Activated CD8-positive, alpha-beta memory T cell treated with anti-CD3 and anti-CD28 coated beads, Interleukin-2, amount 10 ng/mL, durations not matched to agents 7 days and 5 days (primary cell): Measurements from ENCODE around the gene FCHSD2. TPM values are rescaled to one million over a fixed set of nuclear protein-coding genes. Genes with fewer than 3 reads are reported as not detected.

ENCODE experiments used
- ATAC-seq: fragments of 150-1000 bp; cut with Tn5 transposase; one replicate; pipeline ENCODE4 v1.10.0; 2021; ENCODE audit warnings: moderate library complexity
- CTCF ChIA-PET: fragments of 350-600 bp; sonication (Branson Sonifier 250); formaldehyde crosslinking; loops from one replicate; lab custom pipeline; 2021; ENCODE audit warnings: antibody characterized with exemption; lab: Charles Lee
- DNase-seq: peaks from one replicate; pipeline ENCODE4 v3.0.0-alpha.2; 2020
- H3K27ac Mint-ChIP-seq: one replicate; pipeline ENCODE4 v1.8.0; 2021; ENCODE audit warnings: mild to moderate bottlenecking, mixed read lengths
- H3K27me3 Mint-ChIP-seq: one replicate; pipeline ENCODE4 v1.8.0; 2021; ENCODE audit warnings: mixed read lengths
- H3K36me3 Mint-ChIP-seq: one replicate; pipeline ENCODE4 v1.8.0; 2021; ENCODE audit warnings: mild to moderate bottlenecking, mixed read lengths
- H3K4me1 Mint-ChIP-seq: one replicate; pipeline ENCODE4 v1.8.0; 2021; ENCODE audit warnings: mixed read lengths
- H3K4me3 Mint-ChIP-seq: one replicate; pipeline ENCODE4 v1.8.0; 2021; ENCODE audit warnings: mild to moderate bottlenecking, moderate library complexity, mixed read lengths
- H3K9me3 Mint-ChIP-seq: one replicate; pipeline ENCODE4 v1.8.0; 2022; ENCODE audit warnings: low read depth, mixed read lengths
- total RNA-seq, 2 experiments: library from RNA; stranded (reverse); gene quantifications; one replicate each; pipeline ENCODE4 v1.2.3, GENCODE V29; 2021

Gene FCHSD2
- total RNA-seq, 2 experiments from 2014 or later, result 42.1 to 71.0 TPM

- ATAC-seq, result no peak
- Mint-ChIP-seq H3K4me3 (no peak overlapping the region), H3K9me3 (no peaks in the 10 kb centered on the region), H3K27ac (no peak overlapping the region), H3K27me3 (no peaks in the 10 kb centered on the region), H3K36me3 (peaks cover 12% of the 10 kb centered on the region), H3K4me1 (peaks cover 4% of the 10 kb centered on the region)
- CTCF ChIA-PET, result no interaction called here
- no peak for DNase-seq
These were observed 190.9 kb downstream of the FCHSD2 start for GRCh38 chr11:72951193-72951592.

GRCh38 chr11:72950685-72951084, 191.4 kb downstream of the FCHSD2 start:
- no peaks in the 10 kb centered on the region for H3K27me3 Mint-ChIP-seq
- H3K27ac Mint-ChIP-seq, result no peak overlapping the region
- no peak overlapping the region for H3K4me3 Mint-ChIP-seq
- CTCF ChIA-PET, result no interaction called here
- peaks cover 11% of the 10 kb centered on the region for H3K36me3 Mint-ChIP-seq
- DNase-seq, result no peak
- ATAC-seq, result no peak
- H3K9me3 Mint-ChIP-seq, result no peaks in the 10 kb centered on the region
- H3K4me1 Mint-ChIP-seq, result peaks cover 2% of the 10 kb centered on the region

GRCh38 chr11:72947229-72947628, 194.9 kb downstream of the FCHSD2 start:
- CTCF ChIA-PET, result no interaction called here
- Mint-ChIP-seq H3K27ac (no peak overlapping the region), H3K36me3 (peaks cover 17% of the 10 kb centered on the region), H3K27me3 (no peaks in the 10 kb centered on the region), H3K4me1 (no peaks in the 10 kb centered on the region), H3K9me3 (no peaks in the 10 kb centered on the region), H3K4me3 (no peak overlapping the region)
- DNase-seq (no peak), ATAC-seq (no peak)

GRCh38 chr11:72943664-72944063, 198.5 kb downstream of the FCHSD2 start:
- DNase-seq, result no peak
- CTCF ChIA-PET, result no interaction called here
- ATAC-seq, result no peak
- no peaks in the 10 kb centered on the region for H3K27me3 Mint-ChIP-seq
- peaks cover 17% of the 10 kb centered on the region for H3K36me3 Mint-ChIP-seq
- H3K4me1 Mint-ChIP-seq, result no peaks in the 10 kb centered on the region
- no peaks in the 10 kb centered on the region for H3K9me3 Mint-ChIP-seq
- no peak overlapping the region for H3K27ac Mint-ChIP-seq
- H3K4me3 Mint-ChIP-seq, result no peak overlapping the region

- Mint-ChIP-seq H3K4me3 (no peak overlapping the region), H3K27me3 (no peaks in the 10 kb centered on the region), H3K36me3 (peaks cover 19% of the 10 kb centered on the region), H3K9me3 (no peaks in the 10 kb centered on the region), H3K4me1 (no peaks in the 10 kb centered on the region), H3K27ac (no peak overlapping the region)
- ATAC-seq (no peak), DNase-seq (no peak)
- CTCF ChIA-PET, result interaction anchor here (1.5 kb wide), 1 partner anchor 16 kb away, joined by 6 read pairs; no protein-coding TSS in a partner anchor
These were observed 201.7 kb downstream of the FCHSD2 start for GRCh38 chr11:72940417-72940816.

GRCh38 chr11:72939031-72939430, 203.1 kb downstream of the FCHSD2 start:
- H3K4me1 Mint-ChIP-seq, result no peaks in the 10 kb centered on the region
- no peak for ATAC-seq
- no peak for DNase-seq
- CTCF ChIA-PET, result no interaction called here
- H3K27ac Mint-ChIP-seq, result no peak overlapping the region
- no peaks in the 10 kb centered on the region for H3K27me3 Mint-ChIP-seq
- no peaks in the 10 kb centered on the region for H3K9me3 Mint-ChIP-seq
- H3K36me3 Mint-ChIP-seq, result peaks cover 19% of the 10 kb centered on the region
- no peak overlapping the region for H3K4me3 Mint-ChIP-seq

- H3K27ac Mint-ChIP-seq, result no peak overlapping the region
- no peaks in the 10 kb centered on the region for H3K4me1 Mint-ChIP-seq
- no peak for DNase-seq
- no peaks in the 10 kb centered on the region for H3K9me3 Mint-ChIP-seq
- peaks cover 13% of the 10 kb centered on the region for H3K36me3 Mint-ChIP-seq
- H3K27me3 Mint-ChIP-seq, result no peaks in the 10 kb centered on the region
- CTCF ChIA-PET, result no interaction called here
- H3K4me3 Mint-ChIP-seq, result no peak overlapping the region
- ATAC-seq, result no peak
These were observed 204.7 kb downstream of the FCHSD2 start for GRCh38 chr11:72937439-72937838.

- DNase-seq (no peak), ATAC-seq (no peak)
- Mint-ChIP-seq H3K36me3 (peaks cover 9% of the 10 kb centered on the region), H3K9me3 (no peaks in the 10 kb centered on the region), H3K27me3 (no peaks in the 10 kb centered on the region), H3K27ac (no peak overlapping the region), H3K4me3 (no peak overlapping the region), H3K4me1 (no peaks in the 10 kb centered on the region)
- CTCF ChIA-PET, result no interaction called here
These were observed 206.4 kb downstream of the FCHSD2 start for GRCh38 chr11:72935700-72936099.

GRCh38 chr11:72932132-72932570, 210.0 kb downstream of the FCHSD2 start:
- Mint-ChIP-seq H3K27ac (no peak overlapping the region), H3K27me3 (no peaks in the 10 kb centered on the region), H3K36me3 (no peaks in the 10 kb centered on the region), H3K4me1 (no peaks in the 10 kb centered on the region), H3K4me3 (no peak overlapping the region), H3K9me3 (no peaks in the 10 kb centered on the region)
- ATAC-seq, result no peak
- DNase-seq, result no peak
- CTCF ChIA-PET, result no interaction called here

GRCh38 chr11:72930008-72930407, 212.1 kb downstream of the FCHSD2 start:
- Mint-ChIP-seq H3K27me3 (no peaks in the 10 kb centered on the region), H3K27ac (no peak overlapping the region), H3K9me3 (no peaks in the 10 kb centered on the region), H3K36me3 (no peaks in the 10 kb centered on the region), H3K4me1 (no peaks in the 10 kb centered on the region), H3K4me3 (no peak overlapping the region)
- ATAC-seq, result no peak
- CTCF ChIA-PET, result interaction anchor here (1.2 kb wide), 1 partner anchor 248 kb away, joined by 3 read pairs; no protein-coding TSS in a partner anchor
- no peak for DNase-seq

GRCh38 chr11:72929256-72929655, 212.9 kb downstream of the FCHSD2 start:
- no peaks in the 10 kb centered on the region for H3K27me3 Mint-ChIP-seq
- ATAC-seq (no peak), DNase-seq (no peak)
- no peaks in the 10 kb centered on the region for H3K36me3 Mint-ChIP-seq
- peaks cover 5% of the 10 kb centered on the region for H3K4me1 Mint-ChIP-seq
- CTCF ChIA-PET, result interaction anchor here (1.2 kb wide), 1 partner anchor 248 kb away, joined by 3 read pairs; no protein-coding TSS in a partner anchor
- H3K9me3 Mint-ChIP-seq, result no peaks in the 10 kb centered on the region
- no peak overlapping the region for H3K27ac Mint-ChIP-seq
- H3K4me3 Mint-ChIP-seq, result no peak overlapping the region

- DNase-seq, result no peak
- Mint-ChIP-seq H3K36me3 (no peaks in the 10 kb centered on the region), H3K4me1 (peaks cover 5% of the 10 kb centered on the region), H3K27ac (no peak overlapping the region), H3K4me3 (no peak overlapping the region), H3K9me3 (no peaks in the 10 kb centered on the region), H3K27me3 (no peaks in the 10 kb centered on the region)
- ATAC-seq, result no peak
- CTCF ChIA-PET, result interaction anchor here (1.0 kb wide), 1 partner anchor 250 kb away, joined by 3 read pairs; no protein-coding TSS in a partner anchor
These were observed 214.7 kb downstream of the FCHSD2 start for GRCh38 chr11:72927380-72927779.

GRCh38 chr11:72926076-72926475, 216.0 kb downstream of the FCHSD2 start:
- ATAC-seq (no peak), DNase-seq (no peak)
- CTCF ChIA-PET, result interaction anchor here (0.6 to 3.8 kb wide), 4 partner anchors 8 to 255 kb away, joined by 3 to 39 read pairs (median 4); no protein-coding TSS in a partner anchor
- Mint-ChIP-seq H3K27me3 (no peaks in the 10 kb centered on the region), H3K9me3 (no peaks in the 10 kb centered on the region), H3K27ac (no peak overlapping the region), H3K4me3 (no peak overlapping the region), H3K4me1 (peaks cover 5% of the 10 kb centered on the region), H3K36me3 (peaks cover 7% of the 10 kb centered on the region)

GRCh38 chr11:72925656-72926055, 216.5 kb downstream of the FCHSD2 start:
- ATAC-seq (no peak), DNase-seq (no peak)
- H3K27me3 Mint-ChIP-seq, result no peaks in the 10 kb centered on the region
- CTCF ChIA-PET, result interaction anchor here (0.6 to 3.8 kb wide), 6 partner anchors 8 to 257 kb away, joined by 3 to 39 read pairs (median 6); no protein-coding TSS in a partner anchor
- H3K4me3 Mint-ChIP-seq, result no peak overlapping the region
- H3K36me3 Mint-ChIP-seq, result peaks cover 7% of the 10 kb centered on the region
- H3K27ac Mint-ChIP-seq, result no peak overlapping the region
- no peaks in the 10 kb centered on the region for H3K9me3 Mint-ChIP-seq
- peaks cover 5% of the 10 kb centered on the region for H3K4me1 Mint-ChIP-seq
